ENCODE data around the gene MTHFR.

The MTHFR gene

DNA sequence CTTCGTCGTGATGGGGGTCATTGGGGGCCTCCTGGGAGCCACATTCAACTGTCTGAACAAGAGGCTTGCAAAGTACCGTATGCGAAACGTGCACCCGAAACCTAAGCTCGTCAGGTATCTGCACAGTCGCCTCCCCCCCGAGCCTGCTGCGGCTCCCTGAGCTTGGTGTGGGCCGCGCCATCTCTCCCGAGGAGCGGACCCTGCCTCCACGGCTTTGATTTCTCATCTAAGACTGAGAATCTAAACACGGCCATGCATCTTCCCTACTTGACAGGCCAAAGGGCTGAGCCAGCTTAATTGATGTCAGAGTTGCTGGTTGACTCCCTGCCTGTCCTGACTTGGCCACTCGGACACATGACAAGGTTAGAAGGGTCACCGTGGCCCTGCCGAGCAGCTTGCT is 22.7 kb upstream of the MTHFR start:
- peaks cover 87 to 100% (median 96%) of the 10 kb centered on the region in 3 donors for H3K36me3 ChIP-seq

DNA sequence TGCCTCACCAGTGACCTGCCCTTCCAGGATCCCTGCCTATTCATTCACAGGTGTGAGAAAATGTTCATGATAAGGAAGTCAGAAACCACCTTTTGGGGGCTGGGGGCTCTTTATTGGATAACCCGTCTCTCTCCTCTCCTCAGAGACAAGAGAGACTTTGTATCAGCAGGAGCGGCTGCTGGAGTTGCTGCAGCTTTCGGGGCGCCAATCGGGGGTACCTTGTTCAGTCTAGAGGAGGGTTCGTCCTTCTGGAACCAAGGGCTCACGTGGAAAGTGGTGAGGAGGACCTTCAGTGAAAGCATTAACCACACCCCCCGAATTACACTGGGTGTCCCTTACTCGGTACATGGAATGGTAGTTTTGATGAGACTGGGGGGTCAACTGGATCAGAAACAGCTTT is 21.2 kb upstream of the MTHFR start:
- DNase-seq = no peak
- intact Hi-C loops (cut with DNase I; ENCODE audit: low total_unique reads) = no loop called here
- H3K36me3 ChIP-seq = peaks cover 88 to 100% (median 93%) of the 10 kb centered on the region in 3 donors
- no peaks in the 10 kb centered on the region for H3K9me3 ChIP-seq
- no peaks in the 10 kb centered on the region for H3K4me1 ChIP-seq
- no peak overlapping the region for H3K4me3 ChIP-seq
- H3K27me3 ChIP-seq = no peaks in the 10 kb centered on the region
- TF ChIP-seq, protein P1, sequence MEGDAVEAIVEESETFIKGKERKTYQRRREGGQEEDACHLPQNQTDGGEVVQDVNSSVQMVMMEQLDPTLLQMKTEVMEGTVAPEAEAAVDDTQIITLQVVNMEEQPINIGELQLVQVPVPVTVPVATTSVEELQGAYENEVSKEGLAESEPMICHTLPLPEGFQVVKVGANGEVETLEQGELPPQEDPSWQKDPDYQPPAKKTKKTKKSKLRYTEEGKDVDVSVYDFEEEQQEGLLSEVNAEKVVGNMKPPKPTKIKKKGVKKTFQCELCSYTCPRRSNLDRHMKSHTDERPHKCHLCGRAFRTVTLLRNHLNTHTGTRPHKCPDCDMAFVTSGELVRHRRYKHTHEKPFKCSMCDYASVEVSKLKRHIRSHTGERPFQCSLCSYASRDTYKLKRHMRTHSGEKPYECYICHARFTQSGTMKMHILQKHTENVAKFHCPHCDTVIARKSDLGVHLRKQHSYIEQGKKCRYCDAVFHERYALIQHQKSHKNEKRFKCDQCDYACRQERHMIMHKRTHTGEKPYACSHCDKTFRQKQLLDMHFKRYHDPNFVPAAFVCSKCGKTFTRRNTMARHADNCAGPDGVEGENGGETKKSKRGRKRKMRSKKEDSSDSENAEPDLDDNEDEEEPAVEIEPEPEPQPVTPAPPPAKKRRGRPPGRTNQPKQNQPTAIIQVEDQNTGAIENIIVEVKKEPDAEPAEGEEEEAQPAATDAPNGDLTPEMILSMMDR (IDR thresholded peaks at IDR 0.05) = no peak
- no peak overlapping the region for H3K27ac ChIP-seq

More for the DNA sequence above, 22.7 kb upstream of the MTHFR start:
- Histone ChIP-seq H3K27ac (no peak overlapping the region), H3K4me3 (no peak overlapping the region), H3K4me1 (no peaks in the 10 kb centered on the region), H3K9me3 (no peaks in the 10 kb centered on the region), H3K27me3 (no peaks in the 10 kb centered on the region)
- intact Hi-C loops (cut with DNase I; ENCODE audit: low total_unique reads) = no loop called here
- no peak for DNase-seq
- TF ChIP-seq, protein P1 (IDR thresholded peaks at IDR 0.05) = no peak

DNA sequence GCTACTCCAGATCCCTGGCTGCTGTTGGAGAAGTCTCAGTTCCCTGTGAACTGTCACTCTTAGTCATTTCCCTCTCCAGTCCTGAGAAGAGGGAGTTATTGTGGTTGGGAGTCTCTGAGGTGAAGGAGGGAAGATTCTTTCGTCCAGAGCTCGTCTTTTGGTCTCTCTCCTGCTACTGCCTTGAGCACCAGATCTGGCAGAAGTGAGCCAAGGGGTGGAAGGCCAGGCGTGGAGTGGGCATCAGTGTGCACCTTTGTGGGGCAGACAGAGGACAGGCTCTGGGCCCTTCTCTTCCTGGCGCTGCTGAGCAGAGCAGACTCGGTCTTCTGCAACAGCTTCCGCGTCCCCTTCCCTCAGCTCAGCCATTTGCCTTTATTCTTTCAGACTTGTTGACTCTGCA is 19.4 kb upstream of the MTHFR start:
- H3K27me3 ChIP-seq = no peaks in the 10 kb centered on the region
- no peak for DNase-seq
- no peak overlapping the region for H3K27ac ChIP-seq
- H3K9me3 ChIP-seq = no peaks in the 10 kb centered on the region
- intact Hi-C loops (cut with DNase I; ENCODE audit: low total_unique reads) = no loop called here
- no peaks in the 10 kb centered on the region for H3K4me1 ChIP-seq
- TF ChIP-seq, protein P1 (IDR thresholded peaks at IDR 0.05) = no peak
- H3K4me3 ChIP-seq = no peak overlapping the region
- H3K36me3 ChIP-seq = peaks cover 85 to 100% (median 92%) of the 10 kb centered on the region in 3 donors

DNA sequence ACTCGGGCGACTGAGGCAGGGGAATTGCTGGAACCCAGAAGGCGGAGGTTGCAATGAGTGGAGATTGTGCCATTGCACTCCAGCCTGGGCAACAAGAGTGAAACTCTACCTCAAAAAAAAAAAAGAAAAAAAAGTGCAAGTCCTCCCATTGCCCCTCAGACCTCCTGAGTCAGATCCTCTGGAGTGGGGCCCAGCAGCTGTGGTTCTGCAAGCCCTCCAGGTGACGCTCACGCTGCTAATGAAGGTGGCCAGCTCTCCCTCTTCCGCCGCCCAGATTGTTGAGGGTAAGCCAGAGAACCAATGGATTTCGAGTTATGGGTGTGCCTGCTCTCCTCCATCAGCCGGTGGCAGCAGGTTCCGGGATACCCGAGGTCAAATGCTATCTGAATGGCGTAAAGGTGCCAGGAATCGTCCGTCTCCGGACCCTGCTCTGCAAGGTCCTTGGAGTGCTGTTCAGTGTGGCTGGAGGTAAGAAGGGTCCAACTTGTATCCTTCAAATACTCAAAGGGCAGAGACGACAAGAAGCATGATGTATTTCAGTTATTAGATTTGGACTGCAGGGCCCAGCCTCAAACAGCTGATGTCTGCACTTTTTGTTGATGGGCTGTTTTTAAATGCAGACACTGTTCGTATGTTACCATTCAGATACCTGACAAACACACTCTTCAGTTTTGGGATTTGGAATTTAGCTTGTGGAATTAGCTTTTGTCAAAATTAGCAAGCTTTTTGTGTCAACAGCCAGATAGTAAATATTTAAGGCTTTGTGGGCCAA is 17.8 kb upstream of the MTHFR start:
- TF ChIP-seq, protein P1 (IDR thresholded peaks at IDR 0.05) = no peak
- Histone ChIP-seq H3K36me3 (peaks cover 83 to 100% (median 91%) of the 10 kb centered on the region in 3 donors), H3K4me3 (no peak overlapping the region), H3K4me1 (no peaks in the 10 kb centered on the region), H3K9me3 (no peaks in the 10 kb centered on the region), H3K27ac (no peak overlapping the region), H3K27me3 (no peaks in the 10 kb centered on the region)
- intact Hi-C loops (cut with DNase I; ENCODE audit: low total_unique reads) = no loop called here
- peak in 1 of 2 donors; percentile 42 for DNase-seq

DNA sequence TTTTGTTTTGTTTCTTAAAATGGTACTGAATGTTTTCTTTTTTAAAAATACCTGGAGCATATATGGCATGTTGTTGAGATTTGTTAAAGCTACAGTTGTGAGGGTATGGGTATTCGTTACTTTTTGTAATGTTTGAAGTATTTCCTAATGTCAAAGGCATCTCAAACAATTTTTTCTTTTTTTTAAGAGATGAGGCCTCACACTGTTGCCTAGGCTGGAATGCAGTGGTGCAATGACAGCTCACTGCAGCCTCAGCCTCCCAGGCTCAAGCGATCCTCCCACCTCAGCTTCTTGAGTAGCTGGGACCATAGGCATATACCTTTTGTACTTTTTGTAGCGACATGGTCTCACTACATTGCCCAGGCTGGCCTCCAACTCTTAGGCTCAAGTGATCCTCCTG is 16.3 kb upstream of the MTHFR start:
- TF ChIP-seq, protein P1 (IDR thresholded peaks at IDR 0.05) = no peak
- no peaks in the 10 kb centered on the region for H3K4me1 ChIP-seq
- peaks cover 79 to 96% (median 92%) of the 10 kb centered on the region in 3 donors for H3K36me3 ChIP-seq
- H3K27ac ChIP-seq = no peak overlapping the region
- no peak for DNase-seq
- H3K27me3 ChIP-seq = no peaks in the 10 kb centered on the region
- no peak overlapping the region for H3K4me3 ChIP-seq
- intact Hi-C loops (cut with DNase I; ENCODE audit: low total_unique reads) = no loop called here
- H3K9me3 ChIP-seq = no peaks in the 10 kb centered on the region

All from tibial artery (tissue), 4 donors.